HEK293 (cell line): ENCODE results near the gene B4GALT1.
"Not testable (repeated sequence)": the region's sequence is repeated elsewhere in the genome, so short reads cannot be mapped to it uniquely, and the experiment has no call there.

ENCODE experiments used
- CTCF ChIA-PET: fragments of 350-600 bp; formaldehyde crosslinking; extraction: SDS; loops from one replicate; lab custom pipeline; 2021; ENCODE audit warnings: antibody characterized with exemption; lab: Yijun Ruan, JAX
- POLR2A ChIA-PET: fragments of 300-600 bp; formaldehyde crosslinking; extraction: SDS; loops from one replicate; lab custom pipeline; 2020; ENCODE audit warnings: antibody characterized with exemption, inconsistent platforms; lab: Yijun Ruan, JAX
- H3K27ac ChIP-seq: fragments of 200-500 bp; sonication (Bioruptor generic); 2 replicates; pipeline ENCODE4 v1.5.1; 2014; ENCODE audit warnings: low read depth, low read length, control low read depth, inconsistent platforms; ENCODE audit errors: extremely low read depth
- H3K36me3 ChIP-seq, 2 experiments: fragments of 200-500 bp in 1 of 2; sonication (Bioruptor generic) in 1 of 2; 1 replicate in 1 of 2; 2 replicates in 1 of 2; pipeline ENCODE4 v1.5.1; 2014 to 2017; ENCODE audit warnings: inconsistent platforms in 2 of 2, low read length in 2 of 2; ENCODE audit not compliant: control insufficient read depth in 2 of 2, insufficient read depth in 1 of 2
- H3K4me1 ChIP-seq: fragments of 200-500 bp; sonication (Bioruptor generic); 2 replicates; pipeline ENCODE4 v1.5.1; 2014; ENCODE audit warnings: mild to moderate bottlenecking, low read length, inconsistent platforms; ENCODE audit not compliant: control insufficient read depth, insufficient read depth
- H3K4me3 ChIP-seq: 2 replicates; pipeline ENCODE4 v1.5.1; 2011; ENCODE audit warnings: low read depth, mild to moderate bottlenecking, control low read depth, low read length, moderate library complexity
- H3K9me3 ChIP-seq: fragments of 200-500 bp; sonication (Bioruptor generic); 2 replicates; pipeline ENCODE4 v1.5.1; 2014; ENCODE audit warnings: low read depth, low read length, inconsistent platforms; ENCODE audit not compliant: control insufficient read depth, insufficient read depth
- PRDM1 ChIP-seq: fragments of 450-650 bp; formaldehyde crosslinking; IDR thresholded peaks from 2 replicates; pipeline ENCODE4; 2016; ENCODE audit warnings: missing biosample characterization, missing genetic modification characterization
- PRDM2 ChIP-seq: fragments of 450-650 bp; formaldehyde crosslinking; IDR thresholded peaks from 2 replicates; pipeline ENCODE4 v1.5.1; 2016; ENCODE audit warnings: missing biosample characterization, missing genetic modification characterization, borderline replicate concordance
- SCRT2 ChIP-seq: fragments of 450-650 bp; formaldehyde crosslinking; IDR thresholded peaks from 2 replicates; pipeline ENCODE4 v1.5.1; 2016; ENCODE audit warnings: missing biosample characterization, missing genetic modification characterization
- WT1 ChIP-seq: fragments of 450-650 bp; formaldehyde crosslinking; IDR thresholded peaks from 2 replicates; pipeline ENCODE4 v1.5.1; 2016; ENCODE audit warnings: missing biosample characterization, missing genetic modification characterization
- ZBTB8A ChIP-seq: fragments of 450-650 bp; formaldehyde crosslinking; IDR thresholded peaks from 2 replicates; pipeline ENCODE4 v1.5.1; 2016; ENCODE audit warnings: missing biosample characterization, missing genetic modification characterization
- ZNF792 ChIP-seq: fragments of 450-650 bp; formaldehyde crosslinking; IDR thresholded peaks from 2 replicates; pipeline ENCODE4 v1.5.1; 2016; ENCODE audit warnings: missing biosample characterization, missing genetic modification characterization
- TF ChIP-seq, protein P1 (sequence below): fragments of 450-650 bp; formaldehyde crosslinking; IDR thresholded peaks from 2 replicates; pipeline ENCODE4 v1.5.1; 2016; ENCODE audit warnings: missing biosample characterization, missing genetic modification characterization
- TF ChIP-seq, protein P2 (sequence below): IDR thresholded peaks from 2 replicates; pipeline ENCODE4 v1.6.1; 2011; ENCODE audit warnings: mild to moderate bottlenecking, low read depth, low read length, borderline replicate concordance

The B4GALT1 gene

DNA sequence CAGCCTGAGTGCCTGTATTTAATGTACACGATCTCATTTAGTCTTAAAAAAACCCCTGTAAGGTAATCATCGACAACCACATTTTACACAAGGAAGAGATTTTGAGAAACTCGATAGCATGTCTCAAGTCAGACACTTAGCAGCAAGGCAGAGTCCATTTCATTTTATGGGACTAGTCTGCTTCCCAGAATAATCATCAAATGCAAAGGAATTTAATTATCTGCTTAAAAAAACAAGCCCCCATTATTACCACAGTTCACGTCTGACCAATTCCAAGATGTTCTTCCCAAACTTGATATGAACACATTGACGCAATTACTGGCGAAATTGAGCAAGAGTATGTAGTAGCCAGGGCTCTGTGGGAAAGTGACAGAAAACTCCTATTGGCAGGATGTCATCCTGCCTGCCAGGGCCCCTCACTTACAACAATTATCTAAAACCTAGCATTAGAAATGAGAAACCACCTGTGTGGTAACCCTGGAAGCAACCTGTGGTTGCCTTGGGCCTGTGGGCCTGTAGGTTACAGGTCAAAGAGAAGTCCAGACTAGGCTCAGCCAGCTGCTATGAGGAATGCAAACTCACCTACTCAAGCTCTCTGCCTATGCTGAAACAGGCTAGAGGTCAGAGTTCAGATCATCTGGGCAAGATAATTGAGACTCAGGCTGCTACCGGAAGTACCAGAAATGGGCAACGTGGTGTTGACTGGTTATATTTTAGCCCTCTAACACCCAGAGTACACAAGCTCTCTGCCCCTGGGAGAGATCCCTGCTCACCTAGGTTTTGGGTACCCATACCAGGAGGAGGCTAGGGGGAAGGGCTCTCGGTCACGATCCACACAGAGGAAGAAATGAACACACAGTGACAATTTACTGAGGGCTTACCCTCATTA is 1.6 kb downstream of the B4GALT1 start (continued):
- TF ChIP-seq, protein P1, sequence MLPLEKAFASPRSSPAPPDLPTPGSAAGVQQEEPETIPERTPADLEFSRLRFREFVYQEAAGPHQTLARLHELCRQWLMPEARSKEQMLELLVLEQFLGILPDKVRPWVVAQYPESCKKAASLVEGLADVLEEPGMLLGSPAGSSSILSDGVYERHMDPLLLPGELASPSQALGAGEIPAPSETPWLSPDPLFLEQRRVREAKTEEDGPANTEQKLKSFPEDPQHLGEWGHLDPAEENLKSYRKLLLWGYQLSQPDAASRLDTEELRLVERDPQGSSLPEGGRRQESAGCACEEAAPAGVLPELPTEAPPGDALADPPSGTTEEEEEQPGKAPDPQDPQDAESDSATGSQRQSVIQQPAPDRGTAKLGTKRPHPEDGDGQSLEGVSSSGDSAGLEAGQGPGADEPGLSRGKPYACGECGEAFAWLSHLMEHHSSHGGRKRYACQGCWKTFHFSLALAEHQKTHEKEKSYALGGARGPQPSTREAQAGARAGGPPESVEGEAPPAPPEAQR (tag by site-specific recombination): no peak
- TF ChIP-seq SCRT2 (tag by site-specific recombination): peak; percentile 99
- TF ChIP-seq, protein P2, sequence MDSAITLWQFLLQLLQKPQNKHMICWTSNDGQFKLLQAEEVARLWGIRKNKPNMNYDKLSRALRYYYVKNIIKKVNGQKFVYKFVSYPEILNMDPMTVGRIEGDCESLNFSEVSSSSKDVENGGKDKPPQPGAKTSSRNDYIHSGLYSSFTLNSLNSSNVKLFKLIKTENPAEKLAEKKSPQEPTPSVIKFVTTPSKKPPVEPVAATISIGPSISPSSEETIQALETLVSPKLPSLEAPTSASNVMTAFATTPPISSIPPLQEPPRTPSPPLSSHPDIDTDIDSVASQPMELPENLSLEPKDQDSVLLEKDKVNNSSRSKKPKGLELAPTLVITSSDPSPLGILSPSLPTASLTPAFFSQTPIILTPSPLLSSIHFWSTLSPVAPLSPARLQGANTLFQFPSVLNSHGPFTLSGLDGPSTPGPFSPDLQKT: peak; percentile 94
- no peak for TF ChIP-seq ZNF792 (tag by site-specific recombination)

- peaks cover 31% of the 10 kb centered on the region for H3K4me1 ChIP-seq
- peak overlapping the region; percentile 88; the same call in 1 of the 2 replicates for H3K27ac ChIP-seq
- POLR2A ChIA-PET: interaction anchor here (0.7 kb wide), 1 partner anchor 23 kb away, joined by 3 read pairs; no protein-coding TSS in a partner anchor
- CTCF ChIA-PET, H3K36me3 ChIP-seq, H3K4me3 ChIP-seq, H3K9me3 ChIP-seq: not testable (repeated sequence)
- peak; percentile 69; the same call in 1 of the 2 replicates for TF ChIP-seq WT1 (tag by site-specific recombination)
- peak; percentile 22; the same call in 1 of the 2 replicates for TF ChIP-seq ZBTB8A (tag by site-specific recombination)
These were observed 2.2 kb downstream of the B4GALT1 start for GRCh38 chr9:33164921-33165262.

DNA sequence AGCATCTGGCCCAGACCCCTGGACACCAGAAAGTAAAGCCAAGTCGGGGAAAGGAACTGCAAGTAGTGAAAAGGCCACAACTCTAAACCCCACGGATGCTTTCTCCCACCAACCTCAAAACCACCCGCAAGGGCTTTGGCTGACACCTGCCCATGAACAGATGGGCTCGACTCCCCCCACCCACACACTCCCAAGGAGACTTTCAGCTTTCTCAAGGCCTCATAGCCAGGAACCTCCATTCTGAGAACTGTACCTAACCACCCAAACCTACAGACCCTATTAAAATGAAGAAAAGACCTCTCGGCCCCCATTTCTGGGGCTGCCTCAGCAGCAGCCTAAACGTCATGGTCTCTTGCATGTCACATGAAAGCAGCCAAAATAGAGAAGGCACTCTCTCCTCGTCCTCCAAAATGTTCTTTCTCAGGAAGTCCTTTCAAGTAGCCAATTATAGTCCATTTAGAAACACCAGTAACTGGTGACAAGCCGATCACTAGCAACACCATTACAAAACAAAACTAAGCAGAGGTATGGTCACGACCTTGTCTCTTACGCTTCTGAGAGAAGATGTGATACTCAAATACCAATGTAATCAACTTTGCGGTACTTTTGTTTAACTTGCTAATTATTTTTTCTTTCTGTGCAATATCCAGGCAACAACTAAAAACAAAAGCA is 2.9 kb downstream of the B4GALT1 start:
- Histone ChIP-seq H3K36me3 (no peaks in the 10 kb centered on the region), H3K4me1 (peaks cover 37% of the 10 kb centered on the region)
- CTCF ChIA-PET: no interaction called here
- POLR2A ChIA-PET: interaction anchor here (5.1 to 5.7 kb wide), 2 partner anchors 13 to 139 kb away, joined by 30 to 33 read pairs; partner anchors contain the start of gene DNAJA1
- peak; percentile 75 for TF ChIP-seq PRDM1 (tag by site-specific recombination)
- no peak for TF ChIP-seq PRDM2
- TF ChIP-seq, all 188 proteins: peak for 1
- Histone ChIP-seq H3K9me3 (no peaks in the 10 kb centered on the region), H3K27ac (no peak overlapping the region), H3K4me3 (no peak overlapping the region)
